Stimulated activated CD4-positive, alpha-beta T cell treated with anti-CD3 and anti-CD28 coated beads, Interleukin-15, amount 100 ng/mL, for 1 hour (primary cell): ENCODE results near the gene PRDM5.
"Not testable (repeated sequence)": the region's sequence is repeated elsewhere in the genome, so short reads cannot be mapped to it uniquely, and the experiment has no call there.

ENCODE experiments used
- DNase-seq, 2 donors: peaks; one replicate each; pipeline ENCODE4 v3.0.0-alpha.2; 2020; ENCODE audit warnings: low read depth in 1 of 2, low spot score in 1 of 2

Gene PRDM5

DNA sequence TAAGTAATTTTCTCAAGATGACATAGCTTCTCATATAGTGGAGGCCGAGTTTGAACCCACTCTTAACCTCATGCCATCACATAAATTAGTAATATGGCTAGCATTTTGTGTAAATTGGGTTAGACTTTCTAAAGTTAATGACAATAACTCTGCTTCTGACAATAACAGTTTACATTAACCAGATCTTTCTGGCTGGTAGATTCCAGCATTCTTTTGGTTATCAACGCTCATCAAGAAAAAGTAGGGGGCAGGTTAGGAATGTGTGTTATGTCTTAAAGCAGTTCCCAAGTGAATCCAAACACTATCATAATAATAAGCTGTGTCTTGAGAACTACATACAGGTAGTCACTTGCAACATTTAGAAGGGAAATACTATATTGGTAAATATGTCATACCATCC, 162.5 kb downstream of the PRDM5 start:
- DNase-seq = no peak

DNA sequence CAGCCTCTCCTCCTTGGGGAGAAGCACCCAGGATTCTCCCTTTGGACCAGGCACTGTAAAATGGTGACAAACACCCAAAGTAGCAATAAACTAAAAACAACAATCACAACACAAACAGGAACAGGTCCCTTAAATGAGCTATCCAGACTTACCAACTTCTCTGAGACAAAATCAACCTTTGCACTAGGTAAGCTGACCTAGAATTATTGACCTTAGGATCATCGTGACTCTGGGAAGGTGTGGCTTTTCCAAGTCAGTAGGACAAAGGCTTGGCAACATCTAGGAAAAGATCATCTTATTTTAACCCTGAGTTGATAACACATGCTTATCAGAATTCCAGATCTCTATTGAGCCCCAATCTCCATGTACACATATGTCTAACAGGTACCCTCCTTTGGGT, 166.7 kb downstream of the PRDM5 start:
- no peak for DNase-seq

DNA sequence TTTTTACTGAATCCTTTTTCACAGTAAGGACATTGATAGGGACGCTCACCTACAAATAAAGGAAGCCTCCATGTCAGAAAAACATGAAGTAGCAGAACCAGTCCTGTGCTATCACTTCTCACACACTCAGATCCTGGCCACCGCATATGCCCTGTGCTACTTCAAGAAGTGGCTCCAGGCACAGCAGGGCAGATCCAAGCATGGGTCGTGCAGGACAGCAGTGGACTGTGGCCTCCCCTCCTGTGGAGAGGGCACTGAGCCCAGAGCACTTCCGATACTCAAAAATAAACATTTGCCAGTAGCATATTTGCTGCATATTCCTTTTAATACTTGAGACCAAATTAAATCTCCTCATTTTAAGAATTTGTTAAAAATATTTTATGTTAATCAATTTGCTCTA, 167.9 kb downstream of the PRDM5 start:
- no peak for DNase-seq

DNA sequence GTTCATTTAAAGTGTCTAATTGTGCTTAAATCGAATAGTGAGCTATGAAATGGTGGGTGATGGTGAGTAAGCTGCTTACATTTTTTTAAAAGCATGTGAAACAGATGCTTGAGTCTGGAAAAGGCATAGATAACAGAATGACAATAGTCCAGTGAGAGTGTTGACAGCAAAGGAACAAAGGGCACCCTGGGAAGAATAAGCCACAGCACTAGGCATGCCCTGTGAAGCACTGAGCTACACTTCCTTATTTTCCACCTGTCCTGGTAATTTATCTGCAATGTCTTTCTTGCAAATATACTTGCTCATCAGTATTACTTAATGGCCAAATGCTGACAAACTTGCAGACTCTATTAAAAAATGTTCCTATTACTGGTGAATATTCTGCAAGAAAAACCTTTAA, 168.7 kb downstream of the PRDM5 start:
- no peak for DNase-seq

DNA sequence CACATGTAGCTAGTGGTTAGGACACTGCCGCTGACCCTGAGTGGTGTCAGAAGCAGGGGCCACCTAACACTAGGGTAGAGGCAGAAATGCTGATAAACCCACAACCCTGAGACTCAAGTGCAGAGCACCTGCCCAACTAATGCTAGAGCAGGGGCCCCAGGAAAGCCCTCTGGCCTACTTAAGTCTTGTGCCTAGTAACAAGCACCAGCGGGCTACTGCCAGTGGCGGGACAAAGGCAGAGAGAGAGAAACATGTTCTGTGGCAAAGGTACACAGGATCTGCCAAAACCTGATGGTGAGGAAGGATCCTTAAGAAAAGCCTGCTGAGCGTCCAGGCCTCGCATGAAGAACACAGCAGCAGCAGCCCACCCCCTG, 172.4 kb downstream of the PRDM5 start:
- DNase-seq = no peak

DNA sequence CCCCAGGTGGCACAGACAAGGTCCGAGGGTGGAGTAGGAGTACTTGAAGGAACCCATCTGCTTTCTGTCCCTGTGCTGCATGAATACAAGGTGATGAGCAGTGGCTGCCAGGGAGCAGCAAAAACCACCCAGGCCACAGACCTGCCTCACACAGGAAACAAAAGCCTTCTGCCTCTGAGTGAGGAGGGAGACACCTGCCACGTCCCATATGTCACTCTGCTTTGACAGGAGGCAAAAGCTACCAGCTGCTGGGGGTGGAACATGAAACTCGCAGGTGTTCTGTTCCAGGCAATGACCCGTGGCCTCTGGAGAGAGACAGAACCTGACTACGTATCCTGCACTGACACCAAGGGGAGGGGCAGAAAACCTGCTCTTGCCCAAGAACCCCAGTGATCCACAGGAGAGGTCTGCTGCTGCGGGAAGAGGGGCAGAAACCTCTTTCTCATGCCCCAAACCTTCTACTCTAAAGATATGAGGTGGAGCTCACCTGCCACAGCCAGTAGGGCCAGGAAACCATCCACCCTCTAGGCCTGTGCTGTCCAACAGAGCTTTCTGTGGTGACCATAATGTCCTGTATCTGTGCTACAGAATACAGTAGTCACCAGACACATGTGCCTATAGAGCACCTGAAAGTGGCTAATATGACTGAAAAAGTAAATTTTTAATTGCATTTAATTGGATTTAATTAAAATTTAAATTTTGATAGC, 172.9 kb downstream of the PRDM5 start:
- no peak for DNase-seq

DNA sequence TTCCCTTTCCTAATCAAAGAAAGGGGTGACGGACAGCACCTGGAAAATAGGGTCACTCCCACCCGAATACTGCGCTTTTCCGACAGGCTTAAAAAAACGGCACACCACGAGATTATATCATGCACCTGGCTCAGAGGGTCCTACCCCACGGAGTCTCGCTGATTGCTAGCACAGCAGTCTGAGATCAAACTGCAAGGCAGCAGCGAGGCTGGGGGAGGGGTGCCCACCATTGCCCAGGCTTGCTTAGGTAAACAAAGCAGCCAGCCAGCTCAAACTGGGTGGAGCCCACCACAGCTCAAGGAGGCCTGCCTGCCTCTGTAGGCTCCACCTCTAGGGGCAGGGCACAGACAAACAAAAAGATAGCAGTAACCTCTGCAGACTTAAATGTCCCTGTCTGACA, 180.9 kb downstream of the PRDM5 start:
- not testable (repeated sequence) for DNase-seq

DNA sequence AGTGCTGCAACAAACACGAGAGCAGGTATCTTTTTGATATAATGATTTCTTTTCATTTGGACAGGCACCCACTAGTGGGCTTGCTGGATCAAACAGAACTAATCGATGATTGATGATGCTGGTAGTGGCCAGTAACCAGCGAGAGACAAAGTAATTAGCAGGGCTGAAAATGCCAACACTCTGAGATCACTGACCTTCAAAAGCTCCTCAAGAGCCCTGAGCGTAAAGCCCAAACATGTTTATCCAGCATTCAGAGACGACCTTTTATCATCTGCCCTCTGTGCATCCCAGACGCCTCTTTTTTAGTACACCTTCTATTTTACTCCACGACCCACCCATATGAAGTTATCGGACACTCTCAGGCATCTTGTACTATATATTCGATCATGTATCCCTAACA, 186.2 kb downstream of the PRDM5 start:
- no peak for DNase-seq

DNA sequence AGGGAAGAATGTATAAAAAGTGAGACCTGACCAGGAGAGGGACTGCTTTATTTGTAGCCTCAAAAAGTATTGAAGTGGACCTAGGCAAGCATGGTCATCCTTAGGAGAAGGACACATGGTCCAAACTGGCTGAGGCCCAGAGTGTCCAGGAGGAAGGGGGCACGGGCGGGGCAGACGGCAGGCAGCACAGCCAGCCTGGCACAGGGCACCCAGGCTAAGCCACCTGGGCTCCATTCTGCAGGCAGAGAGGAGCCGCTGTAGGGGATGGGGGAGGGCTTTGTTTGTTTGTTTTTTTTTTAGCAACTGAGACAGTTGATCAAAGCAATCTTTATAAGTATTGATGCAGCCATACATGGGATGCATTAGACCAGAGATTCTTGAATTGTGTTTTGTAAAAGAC, 188.6 kb downstream of the PRDM5 start:
- DNase-seq = no peak

DNA sequence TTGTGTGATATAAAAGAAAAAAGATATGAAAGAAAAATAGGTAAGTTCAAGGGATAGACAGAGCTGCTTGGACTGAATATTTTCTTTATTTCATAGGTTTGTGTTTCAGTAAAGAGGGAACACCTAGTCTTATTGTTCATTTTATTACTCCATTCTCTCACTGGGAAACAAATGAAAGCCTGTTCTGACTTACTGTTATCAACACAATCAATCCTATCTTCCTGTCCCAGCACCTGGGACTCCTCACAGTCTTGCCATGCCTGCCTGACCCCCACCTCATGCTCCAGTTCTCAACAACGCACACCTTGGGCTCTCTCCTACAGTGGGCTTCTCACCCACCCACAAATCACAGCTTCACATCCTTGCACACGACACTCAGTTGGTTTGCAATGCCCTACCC, 189.5 kb downstream of the PRDM5 start:
- DNase-seq = no peak

DNA sequence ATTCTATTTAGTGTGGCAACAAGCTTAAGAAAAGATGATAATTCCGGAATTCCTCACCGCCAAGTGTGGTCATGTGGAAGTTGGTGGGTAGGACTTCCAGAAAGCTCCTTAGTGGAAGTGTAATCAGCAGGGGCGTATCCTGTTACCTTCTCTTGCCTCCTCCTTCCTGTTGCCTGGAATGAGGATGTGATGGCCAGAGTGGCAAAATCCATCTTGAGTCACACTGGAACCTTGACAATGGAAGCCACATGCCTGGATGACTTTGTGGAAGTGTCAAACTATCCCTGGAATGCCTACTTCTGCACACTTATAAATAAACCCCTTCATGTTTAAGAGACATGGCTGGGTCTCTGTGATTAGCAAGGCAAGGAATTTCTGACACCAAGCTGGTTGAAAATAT, 191.0 kb downstream of the PRDM5 start:
- no peak for DNase-seq

DNA sequence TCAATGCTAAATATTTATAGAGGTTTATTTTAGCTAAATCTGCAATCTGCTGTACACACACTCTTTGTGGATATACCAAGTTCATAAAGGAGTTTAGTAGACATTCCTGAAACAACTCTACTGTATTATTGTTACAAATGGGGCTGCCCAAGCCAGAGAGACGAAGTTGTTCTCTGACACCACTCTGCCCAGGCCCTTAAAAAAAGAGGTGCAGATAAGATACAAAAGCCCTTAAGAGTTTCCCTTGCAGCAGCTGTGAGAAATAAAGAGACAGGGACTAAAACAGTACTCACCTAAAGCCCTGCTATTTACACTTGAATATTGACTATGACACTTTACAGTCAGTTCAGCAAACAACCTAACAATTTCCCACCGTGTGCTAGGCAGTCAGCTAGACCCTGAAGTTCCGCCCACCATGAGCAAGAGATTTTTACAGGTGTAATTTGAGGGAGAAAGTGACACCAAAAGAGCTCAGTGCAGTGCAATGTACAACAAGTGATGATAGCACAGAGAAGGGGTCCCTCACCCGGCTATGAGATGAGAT, 191.7 kb downstream of the PRDM5 start:
- no peak for DNase-seq

DNA sequence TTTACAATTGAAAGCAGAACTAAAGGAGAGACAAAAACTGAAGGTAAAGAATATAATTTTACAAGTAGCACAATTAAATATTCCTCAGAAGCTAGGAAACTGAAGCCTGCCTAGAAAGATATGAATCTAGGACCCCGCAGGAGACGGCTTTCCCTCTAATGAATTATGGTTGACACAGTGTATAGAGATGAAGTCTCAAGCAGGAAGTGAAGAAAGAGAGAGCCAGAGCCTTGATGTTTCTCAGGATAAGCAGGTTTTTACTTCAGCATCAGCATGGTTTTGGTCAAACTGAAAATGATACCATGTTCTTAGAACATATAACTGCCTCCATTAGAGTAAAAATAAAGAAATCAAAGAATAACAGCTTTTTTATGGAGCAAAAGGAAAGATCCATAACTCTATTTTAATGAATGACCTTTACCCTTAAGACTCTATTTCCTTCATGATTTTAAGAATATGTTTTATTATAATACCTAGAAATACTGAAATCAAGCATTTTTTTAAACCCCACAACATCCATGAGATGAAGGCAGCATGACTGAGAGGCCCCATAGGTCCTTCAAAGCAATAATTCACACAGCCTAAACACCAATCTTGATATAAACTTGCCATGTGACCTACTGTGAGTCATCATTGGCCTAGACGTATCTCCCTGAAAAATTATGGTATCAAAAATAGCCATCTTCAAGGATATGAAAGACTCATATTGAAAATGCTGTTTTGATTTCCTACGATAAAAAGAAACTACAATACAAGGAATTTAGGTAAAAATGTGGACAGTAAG, 193.4 kb downstream of the PRDM5 start:
- no peak for DNase-seq

DNA sequence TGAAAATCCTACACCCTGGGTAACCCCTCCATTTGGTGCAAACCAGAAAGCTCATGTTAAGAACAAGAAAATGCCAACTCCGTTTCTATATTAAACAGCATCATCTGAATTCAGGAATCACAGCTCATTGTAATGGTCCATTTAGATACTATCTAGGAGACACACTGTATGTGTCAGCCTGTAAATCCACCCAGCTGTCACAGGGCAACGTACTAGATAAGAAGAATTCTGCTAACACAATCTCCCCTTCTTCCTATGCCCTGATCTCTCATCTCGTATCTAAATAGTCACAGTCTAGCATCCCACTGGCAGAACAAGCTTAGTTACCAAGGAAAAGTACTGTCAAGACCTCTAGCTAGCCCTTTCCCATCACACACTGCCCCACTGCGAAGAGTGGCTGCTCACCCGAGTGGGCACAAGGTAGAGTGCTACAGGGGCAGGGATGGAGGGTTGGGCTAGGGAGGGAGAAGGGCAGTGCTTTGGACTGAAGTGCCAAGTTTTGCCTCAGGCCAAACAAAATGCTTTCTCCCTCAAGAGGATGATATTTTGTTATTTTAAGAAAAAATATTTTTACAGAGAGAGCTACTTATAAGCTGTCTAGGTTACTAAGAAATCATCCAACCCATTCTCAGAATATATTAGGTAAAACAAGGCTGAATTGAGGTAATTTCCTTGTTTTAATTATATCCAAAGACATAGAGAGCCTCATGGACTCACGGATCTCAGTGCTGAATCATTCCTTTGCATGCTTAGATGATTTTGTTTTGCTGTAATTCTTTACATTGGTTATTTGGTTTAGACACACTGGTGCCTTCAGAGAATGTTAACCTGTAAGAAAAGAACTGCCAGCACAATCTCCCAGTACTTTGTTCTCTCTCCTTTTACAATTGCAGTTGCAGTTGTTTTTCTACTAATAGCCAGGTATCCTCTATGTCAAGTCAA, 196.6 kb downstream of the PRDM5 start:
- DNase-seq = no peak

DNA sequence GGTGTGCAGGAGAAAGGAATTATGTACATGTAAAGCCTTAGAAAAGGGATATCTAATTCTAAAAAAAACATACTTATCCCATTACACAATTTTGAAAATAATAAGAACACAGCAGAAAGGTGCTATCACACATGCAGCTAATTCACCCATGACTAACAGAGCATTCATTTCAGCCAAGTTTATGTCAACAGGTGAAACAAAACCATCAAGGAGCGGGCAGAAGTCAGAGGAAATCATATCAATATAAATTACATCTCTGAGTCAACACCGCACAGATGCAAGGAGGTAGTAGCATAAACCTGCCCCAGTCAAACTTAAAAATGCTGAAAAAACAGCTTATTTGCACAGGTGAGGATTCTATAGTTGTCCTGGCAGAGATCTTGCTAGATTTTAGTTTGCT, 197.9 kb downstream of the PRDM5 start:
- no peak for DNase-seq

DNA sequence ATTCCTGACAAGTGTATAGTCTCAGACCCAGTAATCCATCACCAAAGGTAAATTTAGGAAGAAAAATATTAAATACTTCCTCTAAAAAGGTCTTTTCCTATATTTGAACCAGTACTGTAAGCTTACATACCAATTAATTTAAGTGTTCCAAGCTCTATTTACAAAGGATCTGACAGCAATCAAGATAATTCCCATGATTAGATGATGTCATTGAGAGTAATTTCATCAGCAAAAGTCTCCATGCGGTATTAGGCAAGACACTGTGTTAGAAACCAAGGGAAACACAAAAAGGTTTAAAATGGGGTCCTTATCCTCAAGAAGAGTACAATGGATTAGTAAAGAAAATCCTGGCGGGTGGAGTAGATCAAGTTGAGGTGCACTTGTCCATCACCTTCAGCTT, 198.5 kb downstream of the PRDM5 start:
- no peak for DNase-seq

DNA sequence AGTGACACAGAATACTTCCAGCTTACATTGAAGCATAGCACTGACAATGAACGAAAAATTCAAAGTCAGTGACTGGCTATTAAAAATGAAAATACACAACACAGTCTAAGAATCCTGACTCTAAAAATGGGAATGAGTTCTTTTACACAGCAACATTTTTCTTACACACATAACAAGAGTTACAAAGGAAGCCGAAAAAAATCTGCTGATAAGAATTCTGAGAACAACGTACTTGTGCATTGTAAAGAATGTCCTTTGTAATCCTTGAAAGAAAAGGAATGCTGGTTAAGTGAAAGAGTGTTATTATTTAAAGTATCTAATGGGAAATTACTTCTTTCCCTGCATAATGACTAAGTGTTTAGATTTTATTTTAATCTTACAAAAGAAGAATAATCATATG, 199.4 kb downstream of the PRDM5 start:
- no peak for DNase-seq

DNA sequence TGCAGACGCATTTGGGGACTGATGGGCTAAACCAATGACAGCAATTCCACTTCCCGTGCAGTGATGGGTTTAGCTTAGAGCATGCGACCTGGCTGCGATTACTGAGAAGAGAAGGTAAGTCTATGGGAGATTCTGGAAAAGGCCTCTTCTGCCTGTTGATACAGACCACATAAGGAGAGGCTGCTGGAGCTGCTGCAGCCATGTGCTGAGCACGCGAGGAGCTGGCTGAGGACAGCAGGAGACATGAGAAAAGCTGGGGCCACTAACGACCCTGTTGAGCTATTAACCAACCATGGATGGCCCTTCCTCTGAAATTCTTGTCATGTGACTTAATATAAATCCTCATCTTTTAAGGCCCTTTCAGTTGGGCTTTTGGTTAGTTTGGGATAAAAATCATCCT, 199.9 kb downstream of the PRDM5 start:
- no peak for DNase-seq

DNA sequence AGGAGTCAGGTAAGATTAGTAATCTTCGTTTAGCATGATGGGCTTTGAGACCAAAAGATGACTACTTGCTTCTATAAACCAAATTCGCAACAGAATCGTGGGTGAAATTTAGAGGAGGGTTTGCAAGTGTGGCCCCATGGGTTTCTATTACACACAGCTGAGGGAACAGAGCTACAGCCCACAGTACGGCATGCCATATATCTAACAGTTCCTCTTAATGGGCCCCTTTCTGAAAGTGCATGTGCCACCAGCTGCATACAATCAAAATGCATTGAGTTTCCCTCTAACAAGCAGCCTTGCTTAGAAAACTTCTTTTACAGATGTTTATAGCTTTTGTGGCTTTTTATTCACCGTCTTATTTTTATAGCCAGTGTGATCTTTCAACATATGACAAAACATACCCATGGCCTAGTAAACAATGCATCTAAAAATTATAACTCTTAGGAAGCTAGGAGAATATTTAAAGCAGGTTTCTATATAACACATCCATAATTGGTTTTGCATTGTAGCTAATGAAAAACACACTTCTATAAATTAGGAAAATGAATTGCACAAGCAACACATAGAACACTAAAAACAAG, 202.1 kb downstream of the PRDM5 start:
- no peak for DNase-seq

DNA sequence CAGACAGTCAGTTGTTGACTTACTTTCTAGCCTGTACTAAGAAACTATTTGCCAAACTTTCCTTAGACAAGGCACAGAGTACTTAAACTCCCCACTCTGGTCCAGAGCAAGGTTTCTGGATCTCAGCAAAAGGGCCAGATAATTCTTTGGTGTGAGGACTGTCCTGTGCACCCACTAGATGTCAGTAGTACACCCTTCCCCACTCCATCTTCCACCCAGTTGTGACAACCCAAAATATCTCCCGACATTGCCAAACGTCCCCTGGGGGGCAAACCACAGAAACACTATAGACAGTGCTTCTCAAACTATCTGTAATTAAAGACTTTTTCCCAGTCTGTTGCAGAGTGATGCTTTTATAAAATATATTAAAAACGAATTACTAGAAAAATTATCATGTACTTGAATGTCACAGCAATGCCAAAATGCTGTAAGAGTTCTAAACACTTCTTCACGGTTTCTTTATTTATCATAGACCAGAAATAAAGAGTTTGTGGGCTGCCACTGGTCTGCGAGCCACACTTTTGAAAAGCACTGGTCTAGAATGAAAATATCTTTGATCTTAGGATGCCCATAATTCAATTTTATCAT, 203.5 kb downstream of the PRDM5 start:
- no peak for DNase-seq

DNA sequence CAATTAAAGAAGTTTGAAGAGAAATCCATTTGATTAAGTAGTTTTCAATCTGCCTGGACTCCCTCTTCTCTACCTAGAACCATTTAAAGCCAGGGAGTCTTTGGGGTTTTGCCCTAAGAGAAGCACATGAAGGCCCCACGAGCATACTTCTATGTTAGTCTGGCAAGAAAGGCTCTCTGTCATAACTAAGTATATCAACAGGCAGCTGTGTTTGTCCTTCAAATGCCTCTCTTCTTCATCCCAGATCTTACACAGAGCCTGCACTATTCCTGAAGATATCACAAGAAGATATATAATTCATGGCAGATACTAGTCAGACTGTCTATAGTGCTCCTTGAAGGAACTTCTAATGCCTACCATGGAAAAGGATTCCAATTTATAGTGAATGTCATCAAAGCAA, 206.2 kb downstream of the PRDM5 start:
- no peak for DNase-seq
